Measurements from ENCODE around the gene KRT84.

GRCh38 chr12:52364061-52364460 is 21.4 kb downstream of the KRT84 start:
- no peak for TF ChIP-seq POLR2A (IDR thresholded peaks at IDR 0.05; ENCODE audit: low read length)
- TF ChIP-seq GATA1 (IDR thresholded peaks at IDR 0.05; ENCODE audit: low read depth, low read length): no peak
